Activated T-helper 2 cell treated with anti-CD3 and anti-CD28 coated beads, Interferon-gamma antibody, Interleukin-2, Interleukin-4, amounts not matched to agents 10 μg/mL and 5 μg/mL and 100 μg/mL, durations not matched to agents 14 hours and 24 hours and 36 hours (primary cell): Measurements from ENCODE around the gene HTN3. TPM values are rescaled to one million over a fixed set of nuclear protein-coding genes. Genes with fewer than 3 reads are reported as not detected.
"Not testable (repeated sequence)": the region's sequence is repeated elsewhere in the genome, so short reads cannot be mapped to it uniquely, and the experiment has no call there.

Source experiments
- DNase-seq: peaks from one replicate; pipeline ENCODE4 v3.0.0; 2021; ENCODE audit warnings: low spot score
- H3K27ac Mint-ChIP-seq: one replicate; pipeline ENCODE4 v1.8.0; 2021; ENCODE audit warnings: mixed read lengths
- H3K27me3 Mint-ChIP-seq: one replicate; pipeline ENCODE4 v1.8.0; 2021; ENCODE audit warnings: low read depth, mixed read lengths
- H3K36me3 Mint-ChIP-seq: one replicate; pipeline ENCODE4 v1.8.0; 2021; ENCODE audit warnings: low read depth, mixed read lengths
- H3K4me1 Mint-ChIP-seq: one replicate; pipeline ENCODE4 v1.8.0; 2021; ENCODE audit warnings: low read depth, mixed read lengths
- H3K4me3 Mint-ChIP-seq: one replicate; pipeline ENCODE4 v1.8.0; 2021; ENCODE audit warnings: low read depth, mild to moderate bottlenecking, moderate library complexity, mixed read lengths
- H3K9me3 Mint-ChIP-seq: one replicate; pipeline ENCODE4 v1.8.0; 2021; ENCODE audit warnings: mixed read lengths
- intact Hi-C: fragments of 100-400 bp; cut with micrococcal nuclease; formaldehyde crosslinking; loops from one replicate; pipeline ENCODE4 v1.15.1; 2023
- total RNA-seq: library from RNA; stranded (reverse); gene quantifications from 2 replicates; pipeline ENCODE4 v1.2.3, GENCODE V29; 2022

HTN3 gene
- not detected in 2 replicates for total RNA-seq

DNA sequence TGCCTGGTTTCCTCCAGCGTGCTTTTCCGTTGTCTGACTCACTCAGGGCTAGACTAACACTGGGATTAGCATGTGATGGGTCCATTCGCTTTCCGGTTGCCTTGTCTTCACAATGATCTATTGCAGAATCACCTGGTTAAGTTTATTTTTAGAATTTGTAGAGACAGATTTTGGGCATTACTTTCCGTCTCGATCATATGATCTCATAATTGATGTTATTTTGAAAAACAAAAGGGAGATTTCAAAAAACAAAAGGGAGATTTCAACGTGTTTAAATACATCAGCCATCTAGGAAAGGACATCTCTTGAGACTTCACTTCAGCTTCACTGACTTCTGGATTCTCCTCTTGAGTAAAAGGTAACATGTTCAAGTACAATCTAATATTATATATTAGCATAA lies at the start of gene HTN3:
Gene HTN3 (plus strand): TSS at position 301 of the 400 bp plus-strand sequence. CDS start 2,282 bp downstream, outside the sequence.
- H3K27ac Mint-ChIP-seq, DNase-seq, H3K4me3 Mint-ChIP-seq, intact Hi-C loops, H3K36me3 Mint-ChIP-seq, H3K9me3 Mint-ChIP-seq, H3K4me1 Mint-ChIP-seq, H3K27me3 Mint-ChIP-seq: not testable (repeated sequence)

DNA sequence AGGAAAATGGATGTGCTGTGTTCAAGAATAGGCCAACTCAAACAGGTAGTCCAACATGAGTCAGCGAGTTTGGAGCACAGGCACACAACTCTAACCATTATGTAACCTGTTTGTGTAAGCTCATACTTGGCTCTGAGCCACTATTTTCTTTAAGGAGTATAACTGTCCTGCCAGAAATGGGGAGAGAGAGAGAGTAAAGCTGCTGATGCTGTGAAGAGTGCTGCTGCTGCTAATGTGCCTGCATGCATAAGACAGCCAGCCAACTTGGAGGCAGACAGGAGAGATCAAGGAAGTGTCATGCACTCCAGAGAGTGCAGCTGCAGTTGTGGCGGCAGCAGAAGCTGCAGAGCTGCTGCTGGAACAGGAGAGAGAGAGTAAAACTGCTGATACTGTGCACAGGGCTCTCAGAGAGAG lies 44.2 kb upstream of the HTN3 start:
- H3K4me3 Mint-ChIP-seq: no peak overlapping the region
- no peaks in the 10 kb centered on the region for H3K9me3 Mint-ChIP-seq
- no peaks in the 10 kb centered on the region for H3K36me3 Mint-ChIP-seq
- H3K27ac Mint-ChIP-seq: no peak overlapping the region
- DNase-seq: no peak
- no peaks in the 10 kb centered on the region for H3K4me1 Mint-ChIP-seq
- intact Hi-C loops: no loop called here
- no peaks in the 10 kb centered on the region for H3K27me3 Mint-ChIP-seq

DNA sequence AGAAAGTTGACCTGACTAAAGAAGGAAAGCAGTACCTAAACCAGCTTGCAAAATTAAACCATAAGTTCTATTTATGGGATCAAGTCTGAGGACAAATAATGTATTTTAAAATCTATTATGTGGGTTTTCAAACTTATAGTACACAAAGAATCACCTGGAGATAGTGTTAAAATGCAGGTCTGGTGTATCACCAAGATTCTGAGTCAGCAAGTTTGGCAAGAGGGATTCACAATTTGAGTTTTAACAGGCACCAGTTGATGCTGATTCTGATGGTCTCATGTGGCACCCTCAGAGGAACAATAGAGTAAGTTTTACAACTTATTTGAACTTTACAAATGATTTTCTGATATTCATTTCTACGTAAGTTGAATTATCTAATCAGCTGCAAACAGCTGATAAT lies 41.6 kb upstream of the HTN3 start:
- Mint-ChIP-seq H3K4me1 (no peaks in the 10 kb centered on the region), H3K36me3 (no peaks in the 10 kb centered on the region), H3K9me3 (no peaks in the 10 kb centered on the region), H3K27me3 (no peaks in the 10 kb centered on the region), H3K4me3 (no peak overlapping the region), H3K27ac (no peak overlapping the region)
- intact Hi-C loops: no loop called here
- DNase-seq: no peak

DNA sequence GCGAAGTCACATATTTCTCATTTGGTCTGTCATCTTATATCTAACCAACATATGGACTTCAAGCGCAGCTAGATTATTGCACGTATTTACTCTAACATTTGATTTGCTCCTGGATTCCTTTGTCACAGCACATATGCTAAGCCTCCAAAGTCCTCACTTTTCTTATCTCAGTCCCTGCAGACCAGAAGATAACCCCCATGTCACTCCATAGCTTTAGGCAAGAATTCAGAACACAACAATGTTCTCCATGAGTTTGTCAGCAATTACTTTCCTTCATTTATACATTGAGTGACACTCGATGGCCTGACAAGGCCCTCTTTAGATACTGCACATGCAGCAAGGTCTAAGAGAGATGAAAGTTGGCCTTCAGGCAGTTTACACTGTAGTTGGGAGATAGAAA lies 37.2 kb upstream of the HTN3 start:
- no peak overlapping the region for H3K27ac Mint-ChIP-seq
- intact Hi-C loops: no loop called here
- DNase-seq: no peak
- H3K27me3 Mint-ChIP-seq: peaks cover 1% of the 10 kb centered on the region
- no peaks in the 10 kb centered on the region for H3K36me3 Mint-ChIP-seq
- H3K4me1 Mint-ChIP-seq: no peaks in the 10 kb centered on the region
- no peak overlapping the region for H3K4me3 Mint-ChIP-seq
- H3K9me3 Mint-ChIP-seq: no peaks in the 10 kb centered on the region

DNA sequence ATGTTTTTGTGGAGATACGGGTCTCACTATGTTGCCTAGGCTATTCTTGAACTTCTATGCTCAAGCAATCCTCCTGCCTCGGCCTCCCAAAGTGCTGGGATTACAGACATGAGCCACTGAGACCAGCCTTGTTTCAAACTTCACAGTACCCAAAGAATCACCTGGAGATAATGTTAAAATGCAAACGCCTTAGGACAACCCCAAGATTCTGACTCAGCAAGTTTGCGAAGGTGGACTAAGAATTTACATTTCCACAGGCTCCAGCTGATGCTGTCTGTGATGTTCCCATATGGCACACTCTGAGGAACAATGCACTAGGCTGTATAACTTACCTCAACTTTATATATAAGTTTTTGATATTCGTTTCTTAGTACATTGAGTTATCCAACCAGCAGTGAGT lies 33.5 kb upstream of the HTN3 start:
- no peak overlapping the region for H3K27ac Mint-ChIP-seq
- H3K9me3 Mint-ChIP-seq: no peaks in the 10 kb centered on the region
- intact Hi-C loops: no loop called here
- H3K4me1 Mint-ChIP-seq: peaks cover 3% of the 10 kb centered on the region
- H3K4me3 Mint-ChIP-seq: no peak overlapping the region
- peaks cover 1% of the 10 kb centered on the region for H3K27me3 Mint-ChIP-seq
- no peak for DNase-seq
- no peaks in the 10 kb centered on the region for H3K36me3 Mint-ChIP-seq

DNA sequence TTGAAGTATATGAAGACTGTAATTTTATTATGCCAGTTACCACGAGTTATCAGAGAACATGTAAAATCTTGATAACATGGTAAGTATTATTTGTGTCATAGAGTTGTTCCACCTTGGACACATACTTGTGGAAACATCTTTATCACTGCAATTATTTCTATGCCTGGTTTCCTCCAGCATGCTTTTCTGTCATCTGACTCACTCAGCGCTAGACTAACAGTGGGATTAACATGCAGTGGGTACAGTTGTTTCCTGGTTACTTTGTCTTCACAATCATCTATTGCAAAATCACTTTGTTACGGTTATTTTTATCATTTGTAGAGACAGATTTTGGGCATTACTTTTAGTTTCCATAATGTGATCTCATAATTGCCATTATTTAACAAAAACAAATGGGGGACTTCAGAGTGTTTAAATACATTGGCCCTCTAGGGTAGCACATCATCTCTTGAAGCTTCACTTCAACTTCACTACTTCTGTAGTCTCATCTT lies 32.7 kb upstream of the HTN3 start, which contains the start of gene STATH:
Gene STATH (plus strand): TSS at position 441 of the 491 bp plus-strand sequence. CDS start 2,472 bp downstream, outside the sequence.
- no peaks in the 10 kb centered on the region for H3K9me3 Mint-ChIP-seq
- intact Hi-C loops: no loop called here
- H3K4me1 Mint-ChIP-seq: peaks cover 4% of the 10 kb centered on the region
- H3K27me3 Mint-ChIP-seq: peaks cover 1% of the 10 kb centered on the region
- no peak for DNase-seq
- no peak within 1 kb of the TSS for H3K4me3 Mint-ChIP-seq
- no peaks in the 10 kb centered on the region for H3K36me3 Mint-ChIP-seq
- no peak within 1 kb of the TSS for H3K27ac Mint-ChIP-seq

DNA sequence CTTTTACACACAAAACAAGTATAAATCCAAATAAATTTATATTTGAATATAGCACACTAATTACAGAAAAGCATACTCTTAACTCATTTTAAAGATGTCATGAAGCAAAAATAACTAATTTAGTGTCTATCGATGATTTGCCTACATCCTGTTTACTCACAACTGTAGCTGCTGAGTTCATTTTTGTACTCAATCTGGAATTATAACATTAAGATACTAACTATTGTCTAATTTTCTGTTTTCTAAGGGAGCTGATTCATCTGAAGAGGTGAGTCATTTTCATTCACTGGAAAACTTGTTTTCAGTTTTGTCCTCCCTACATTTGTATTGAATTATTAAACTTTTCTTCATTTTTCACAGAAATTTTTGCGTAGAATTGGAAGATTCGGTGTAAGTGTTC lies 28.8 kb upstream of the HTN3 start:
- Mint-ChIP-seq H3K36me3 (no peaks in the 10 kb centered on the region), H3K4me1 (peaks cover 6% of the 10 kb centered on the region), H3K9me3 (no peaks in the 10 kb centered on the region), H3K27me3 (no peaks in the 10 kb centered on the region), H3K4me3 (no peak overlapping the region), H3K27ac (no peak overlapping the region)
- DNase-seq: no peak
- intact Hi-C loops: no loop called here

DNA sequence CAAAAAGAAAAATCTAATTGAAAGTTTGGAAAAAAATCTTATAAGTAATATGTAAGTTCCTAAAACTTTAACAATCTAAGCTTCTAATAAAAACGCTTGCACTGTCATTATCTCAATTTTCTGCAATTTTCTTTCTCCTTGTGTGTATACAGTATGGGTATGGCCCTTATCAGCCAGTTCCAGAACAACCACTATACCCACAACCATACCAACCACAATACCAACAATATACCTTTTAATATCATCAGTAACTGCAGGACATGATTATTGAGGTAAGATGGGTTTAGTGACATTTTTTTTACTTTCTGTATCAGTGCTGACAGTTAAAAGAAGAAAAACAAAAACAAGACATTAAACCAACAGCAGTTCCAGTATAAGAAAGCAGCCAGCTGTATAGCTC lies 27.5 kb upstream of the HTN3 start:
- H3K36me3 Mint-ChIP-seq: no peaks in the 10 kb centered on the region
- no peak for DNase-seq
- H3K9me3 Mint-ChIP-seq: no peaks in the 10 kb centered on the region
- peaks cover 6% of the 10 kb centered on the region for H3K4me1 Mint-ChIP-seq
- peaks cover 1% of the 10 kb centered on the region for H3K27me3 Mint-ChIP-seq
- H3K27ac Mint-ChIP-seq: no peak overlapping the region
- no peak overlapping the region for H3K4me3 Mint-ChIP-seq
- intact Hi-C loops: no loop called here

DNA sequence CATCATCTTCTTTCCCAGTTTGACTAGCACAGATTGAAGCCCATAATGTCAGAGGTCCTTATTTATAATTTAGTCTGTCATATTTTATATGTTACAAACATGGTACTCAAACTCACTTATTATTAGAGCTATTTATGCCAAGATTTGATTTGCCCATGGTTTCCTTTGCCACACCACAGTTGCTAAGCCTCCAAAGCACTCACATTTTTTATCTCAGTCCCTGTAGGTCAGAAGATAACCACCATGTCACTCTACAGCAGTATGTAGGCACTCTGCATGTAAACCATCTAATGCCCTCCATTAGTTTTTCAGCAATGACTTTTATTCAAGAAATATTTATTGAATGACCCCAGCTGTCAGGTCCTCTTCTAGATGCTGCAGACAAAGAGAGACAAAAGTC lies 25.8 kb upstream of the HTN3 start:
- no peak for DNase-seq
- H3K4me1 Mint-ChIP-seq: peaks cover 6% of the 10 kb centered on the region
- no peaks in the 10 kb centered on the region for H3K36me3 Mint-ChIP-seq
- no peaks in the 10 kb centered on the region for H3K9me3 Mint-ChIP-seq
- no peak overlapping the region for H3K4me3 Mint-ChIP-seq
- no peak overlapping the region for H3K27ac Mint-ChIP-seq
- intact Hi-C loops: no loop called here
- H3K27me3 Mint-ChIP-seq: peaks cover 1% of the 10 kb centered on the region

DNA sequence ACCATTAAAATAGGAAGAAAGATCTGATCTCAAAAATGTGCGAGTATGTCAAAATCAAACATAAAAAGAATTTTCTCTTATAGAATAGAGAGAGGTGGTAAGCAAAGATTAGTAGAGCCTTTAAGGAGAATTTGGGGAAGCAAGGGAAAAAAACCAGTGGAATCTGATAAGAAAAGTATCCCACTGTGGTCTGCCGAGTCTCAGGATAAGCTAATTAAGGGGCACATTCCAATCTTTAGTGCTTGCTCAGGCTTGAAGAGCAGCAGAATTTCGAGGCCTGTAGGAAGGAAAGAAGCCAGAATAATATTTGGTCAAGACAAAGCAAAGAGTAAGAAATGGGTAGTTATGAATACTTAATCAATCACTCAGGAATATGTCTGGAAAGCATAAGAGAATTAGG lies 19.5 kb upstream of the HTN3 start:
- no peaks in the 10 kb centered on the region for H3K9me3 Mint-ChIP-seq
- DNase-seq: no peak
- H3K27me3 Mint-ChIP-seq: peaks cover 1% of the 10 kb centered on the region
- no peak overlapping the region for H3K27ac Mint-ChIP-seq
- no peaks in the 10 kb centered on the region for H3K4me1 Mint-ChIP-seq
- no peak overlapping the region for H3K4me3 Mint-ChIP-seq
- intact Hi-C loops: no loop called here
- no peaks in the 10 kb centered on the region for H3K36me3 Mint-ChIP-seq

DNA sequence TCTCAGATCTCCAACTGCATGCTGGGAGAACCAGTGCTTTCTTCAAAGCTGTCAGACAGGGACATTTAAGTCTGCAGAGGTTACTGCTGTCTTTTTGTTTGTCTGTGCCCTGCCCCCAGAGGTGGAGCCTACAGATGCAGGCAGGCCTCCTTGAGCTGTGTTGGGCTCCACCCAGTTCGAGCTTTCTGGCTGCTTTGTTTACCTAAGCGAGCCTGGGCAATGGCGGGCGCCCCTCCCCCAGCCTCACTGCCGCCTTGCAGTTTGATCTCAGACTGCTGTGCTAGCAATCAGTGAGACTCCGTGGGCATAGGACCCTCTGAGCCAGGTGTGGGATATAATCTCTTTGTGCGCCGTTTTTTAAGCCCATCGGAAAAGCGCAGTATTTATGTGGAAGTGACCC lies 9.3 kb upstream of the HTN3 start:
- H3K27ac Mint-ChIP-seq, H3K4me1 Mint-ChIP-seq, intact Hi-C loops, H3K27me3 Mint-ChIP-seq, DNase-seq, H3K4me3 Mint-ChIP-seq, H3K36me3 Mint-ChIP-seq, H3K9me3 Mint-ChIP-seq: not testable (repeated sequence)

DNA sequence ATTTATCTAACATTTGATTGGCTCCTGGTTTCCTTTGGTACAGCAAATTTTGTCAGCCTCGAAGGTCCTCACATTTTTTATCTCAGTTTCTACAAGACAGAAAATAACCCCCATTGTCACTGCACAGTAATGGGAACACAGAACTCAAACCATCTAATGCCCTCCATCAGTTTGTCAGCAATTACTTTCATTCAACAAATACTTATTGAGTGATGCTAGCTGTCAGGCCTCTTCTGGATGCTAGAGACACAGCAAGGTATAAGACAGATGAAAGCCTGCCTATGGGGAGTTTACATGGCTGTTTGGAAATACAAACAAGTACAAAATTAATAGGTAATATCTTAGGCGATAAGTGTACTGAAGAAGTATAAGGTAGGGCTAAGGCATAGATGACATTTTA lies 5.0 kb upstream of the HTN3 start:
- Mint-ChIP-seq H3K27ac (no peak overlapping the region), H3K9me3 (no peaks in the 10 kb centered on the region), H3K4me1 (no peaks in the 10 kb centered on the region), H3K36me3 (no peaks in the 10 kb centered on the region), H3K27me3 (no peaks in the 10 kb centered on the region), H3K4me3 (no peak overlapping the region)
- no peak for DNase-seq
- intact Hi-C loops: no loop called here

DNA sequence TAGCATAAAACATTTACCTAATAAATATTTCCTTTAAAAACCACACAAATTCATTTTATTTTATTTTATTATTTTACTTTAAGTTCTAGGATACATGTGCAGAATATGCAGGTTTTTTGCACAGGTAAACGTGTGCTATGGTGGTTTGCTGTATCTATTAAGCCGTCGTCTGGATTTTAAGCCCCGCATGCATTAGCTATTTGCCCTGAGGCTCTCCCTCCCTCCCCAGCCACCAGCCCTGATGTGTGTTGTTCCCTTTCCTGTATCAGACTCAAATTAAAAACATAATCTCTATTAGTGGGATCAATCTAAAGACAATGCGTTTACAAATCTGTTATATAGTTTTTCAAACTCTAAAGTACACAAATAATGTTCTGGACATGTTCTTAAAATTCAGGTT lies 1.2 kb upstream of the HTN3 start:
- no peak overlapping the region for H3K4me3 Mint-ChIP-seq
- no peaks in the 10 kb centered on the region for H3K9me3 Mint-ChIP-seq
- no peaks in the 10 kb centered on the region for H3K4me1 Mint-ChIP-seq
- no peak overlapping the region for H3K27ac Mint-ChIP-seq
- H3K27me3 Mint-ChIP-seq: no peaks in the 10 kb centered on the region
- no peak for DNase-seq
- no peaks in the 10 kb centered on the region for H3K36me3 Mint-ChIP-seq
- intact Hi-C loops: no loop called here

DNA sequence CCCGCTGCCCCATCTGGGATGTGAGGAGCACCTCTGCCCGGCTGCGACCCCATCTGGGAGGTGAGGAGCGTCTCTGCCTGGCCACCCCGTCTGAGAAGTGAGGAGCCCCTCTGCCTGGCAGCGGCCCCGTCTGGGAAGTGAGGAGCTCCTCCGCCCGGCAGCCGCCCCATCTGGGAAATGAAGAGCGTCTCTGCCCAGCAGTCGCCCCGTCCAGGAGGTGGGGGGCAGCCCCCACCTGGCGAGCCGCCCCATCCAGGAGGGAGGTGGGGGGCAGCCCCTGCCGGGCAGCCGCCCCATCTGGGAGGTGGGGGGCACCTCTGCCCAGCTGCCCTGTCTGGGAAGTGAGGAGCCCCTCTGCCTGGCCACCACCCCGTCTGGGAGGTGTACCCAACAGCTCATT lies 9.3 kb downstream of the HTN3 start:
- H3K27me3 Mint-ChIP-seq, H3K4me3 Mint-ChIP-seq, H3K4me1 Mint-ChIP-seq, intact Hi-C loops, H3K9me3 Mint-ChIP-seq, H3K27ac Mint-ChIP-seq, DNase-seq, H3K36me3 Mint-ChIP-seq: not testable (repeated sequence)
